K562 (cell line): ENCODE data around the gene LDB1. TPM values are rescaled to one million over a fixed set of nuclear protein-coding genes. Genes with fewer than 3 reads are reported as not detected.

Experiments used
- ATAC-seq: fragments of 200-7000 bp; cut with Tn5 transposase; 3 replicates; pipeline ENCODE4 v1.9.1; 2020; ENCODE audit warnings: moderate library complexity
- BruUV-seq: library from RNA; stranded (reverse); fragments of 400-500 nt; replicated peaks from 2 replicates; lab custom pipeline; 2021; lab: Mats Ljungman, UMichigan
- CTCF ChIA-PET: fragments of 300-600 bp; formaldehyde crosslinking; extraction: SDS; loops from one replicate; lab custom pipeline; 2021; ENCODE audit warnings: low intra/inter-chr PET ratio; lab: Yijun Ruan, JAX
- POLR2A ChIA-PET: fragments of 300-600, 350-650 bp; sonication (Branson Sonifier 250); formaldehyde crosslinking; extraction: SDS; loops from one replicate; lab custom pipeline; 2021; ENCODE audit warnings: antibody characterized with exemption, inconsistent platforms; lab: Yijun Ruan, JAX
- DNase-seq, 4 experiments: peaks; one replicate each; pipeline versions ENCODE4 v3.0.0 to v3.0.0-alpha.2; 2011 to 2018; ENCODE audit warnings: low spot score in 3 of 4, mixed read lengths in 3 of 4; ENCODE audit errors: extremely low read depth in 1 of 4
- FAIRE-seq: peaks from 2 replicates; lab custom pipeline; 2011; peaks lifted over from hg19 to GRCh38; lab: Jason Lieb, UNC
- H2AFZ ChIP-seq: 2 replicates; pipeline ENCODE4 v1.6.0; 2011; ENCODE audit warnings: low read depth, low read length, control low read depth, inconsistent platforms
- H3K27ac ChIP-seq: fragments of 200-600 bp; 3 replicates; pipeline ENCODE4 v1.8.0; 2011; ENCODE audit warnings: low read depth, mild to moderate bottlenecking, control low read depth, inconsistent platforms, low read length, moderate library complexity, mixed read lengths; ENCODE audit errors: extremely low read depth
- H3K27me3 ChIP-seq, 2 experiments: fragments of 300-600 bp in 1 of 2; 2 replicates in 1 of 2; 3 replicates in 1 of 2; pipeline versions ENCODE4 v1.6.0 to v1.8.0; 2011; ENCODE audit warnings: inconsistent platforms in 2 of 2, low read length in 2 of 2, mild to moderate bottlenecking in 1 of 2, mixed read lengths in 1 of 2, moderate library complexity in 1 of 2; ENCODE audit not compliant: control insufficient read depth in 2 of 2, insufficient read depth in 2 of 2
- H3K36me3 ChIP-seq: fragments of 300-600 bp; 3 replicates; pipeline ENCODE4 v1.8.0; 2011; ENCODE audit warnings: mild to moderate bottlenecking, low read length, inconsistent platforms; ENCODE audit not compliant: control insufficient read depth, insufficient read depth
- H3K4me1 ChIP-seq, 2 experiments: fragments of 200-600 bp in 1 of 2; replicated peaks in 1 of 2; 2 replicates in 1 of 2; 3 replicates in 1 of 2; pipeline versions ENCODE4 v1.5.1 to v1.8.0; 2011; ENCODE audit warnings: inconsistent platforms in 2 of 2, low read length in 2 of 2, mild to moderate bottlenecking in 1 of 2, mixed read lengths in 1 of 2, moderate library complexity in 1 of 2; ENCODE audit not compliant: control insufficient read depth in 2 of 2, insufficient read depth in 2 of 2
- H3K4me2 ChIP-seq: 2 replicates; pipeline ENCODE4 v1.6.1; 2011; ENCODE audit warnings: low read length, control low read depth, inconsistent platforms, mixed read lengths; ENCODE audit not compliant: insufficient read depth
- H3K4me3 ChIP-seq: fragments of 200-600 bp; sonication (generic), shearing (Covaris generic); 2 replicates; pipeline ENCODE4 v1.5.1; 2016; ENCODE audit warnings: control low read depth, inconsistent platforms
- H3K79me2 ChIP-seq: fragments of 200-600 bp; 3 replicates; pipeline ENCODE4 v1.8.0; 2011; ENCODE audit warnings: low read length, inconsistent platforms; ENCODE audit not compliant: control insufficient read depth, insufficient read depth
- H3K9ac ChIP-seq, 2 experiments: 2 replicates each; pipeline versions ENCODE4 v1.6.0 to v1.6.1; 2011; ENCODE audit warnings: low read depth in 2 of 2, low read length in 2 of 2, control low read depth in 1 of 2, inconsistent platforms in 1 of 2, mild to moderate bottlenecking in 1 of 2, mixed read lengths in 1 of 2; ENCODE audit not compliant: insufficient read depth in 1 of 2
- H3K9me1 ChIP-seq: one replicate; pipeline ENCODE4 v1.6.0; 2011; ENCODE audit warnings: inconsistent platforms, mild to moderate bottlenecking, low read length, moderate library complexity; ENCODE audit not compliant: control insufficient read depth, insufficient read depth
- H3K9me3 ChIP-seq: replicated peaks from 2 replicates; pipeline ENCODE4 v1.5.1; 2011; ENCODE audit warnings: low read depth, low read length, inconsistent platforms; ENCODE audit not compliant: control insufficient read depth, insufficient read depth
- H4K20me1 ChIP-seq: replicated peaks from 2 replicates; pipeline ENCODE4 v1.6.1; 2011; ENCODE audit warnings: low read length, inconsistent platforms, mixed read lengths; ENCODE audit not compliant: control insufficient read depth, insufficient read depth
- ADNP ChIP-seq: fragments of 200-800 bp; sonication (Bioruptor generic); IDR thresholded peaks from 2 replicates; pipeline ENCODE4 v1.6.1; 2016; ENCODE audit warnings: missing genetic modification characterization, missing compliant biosample characterization
- CBX5 ChIP-seq: IDR thresholded peaks from 2 replicates; pipeline ENCODE4 v1.6.1; 2014; ENCODE audit warnings: low read depth, borderline replicate concordance
- CXXC5 ChIP-seq: fragments of 250-450 bp; sonication (Bioruptor Pico); IDR thresholded peaks from 2 replicates; pipeline ENCODE4 v1.8.0; 2022; ENCODE audit warnings: inconsistent platforms, mild to moderate bottlenecking, moderate library complexity
- DMBX1 ChIP-seq: fragments of 250-450 bp; sonication (Bioruptor Pico); IDR thresholded peaks from 2 replicates; pipeline ENCODE4 v1.8.0; 2022; ENCODE audit warnings: inconsistent platforms, mild to moderate bottlenecking, moderate library complexity, borderline replicate concordance
- LARP7 ChIP-seq: fragments of 450-650 bp; IDR thresholded peaks from 2 replicates; pipeline ENCODE4 v1.6.1; 2016
- NCOA2 ChIP-seq, 2 experiments: fragments of 450-650 bp; IDR thresholded peaks; 2 replicates each; pipeline ENCODE4 v1.6.1; 2018; ENCODE audit warnings: mild to moderate bottlenecking in 2 of 2, moderate library complexity in 1 of 2; ENCODE audit not compliant: partially characterized antibody in 2 of 2
- PHF21A ChIP-seq: fragments of 450-650 bp; IDR thresholded peaks from 2 replicates; pipeline ENCODE4 v1.6.1; 2017; ENCODE audit warnings: low read depth, borderline replicate concordance
- PTBP1 ChIP-seq: fragments of 200-400 bp; formaldehyde crosslinking; IDR thresholded peaks from 2 replicates; pipeline ENCODE4 v1.6.1; 2017; ENCODE audit warnings: low read depth, low read length
- SMC3 ChIP-seq: conservative IDR thresholded peaks from 2 replicates; pipeline ENCODE4 v1.6.1; 2011; ENCODE audit warnings: low read depth, low read length, improper control_type of control experiment; ENCODE audit not compliant: insufficient read depth
- ZBTB17 ChIP-seq: fragments of 450-650 bp; formaldehyde crosslinking; IDR thresholded peaks from 2 replicates; pipeline ENCODE4 v1.4.0; 2020; ENCODE audit warnings: mild to moderate bottlenecking
- WGBS: fragments of 100-300 bp; shearing (Covaris generic); methylation state at CpG from one replicate; pipeline ENCODE4 v1.1.6; 2016; ENCODE audit warnings: low coverage, mixed read lengths; ENCODE audit not compliant: insufficient coverage; ENCODE audit errors: missing lambda C conversion rate; 5-methylcytosine and 5-hydroxymethylcytosine counted together
- in situ Hi-C: fragments of 300-500 bp; cut with MboI; formaldehyde crosslinking; loops from 4 replicates; pipeline ENCODE4 v1.15.0; 2018; ENCODE audit warnings: inconsistent platforms, mixed read lengths
- intact Hi-C: fragments of 100-400 bp; cut with micrococcal nuclease; formaldehyde crosslinking; loops from 2 replicates; pipeline ENCODE4 v1.14.2; 2022
- polyA plus RNA-seq, 8 experiments: library from polyadenylated mRNA; depleted of rRNA in 4 of 8; stranded (reverse) in 5 of 8; unstranded in 3 of 8; fragments of >200 nt; fragmentation: Nextera tagmentation in 2 of 8; fragmentation: Illumina TruSeq in 1 of 8; extraction: Ambion mirVana in 2 of 8; extraction: Trizol in 1 of 8; gene quantifications; 2 replicates each; pipeline versions ENCODE4 v1.2.1 to v1.2.3, GENCODE V29; 2011 to 2014; ENCODE audit warnings: inconsistent platforms in 1 of 8, missing spikeins in 1 of 8
- total RNA-seq, 7 experiments: library from RNA; depleted of rRNA in 6 of 7; stranded (reverse); fragments of >200 nt in 6 of 7; fragmentation: Illumina TruSeq in 2 of 7; extraction: Trizol in 2 of 7; gene quantifications; 2 replicates each; pipeline versions ENCODE4 v1.2.1 to v1.2.3, GENCODE V29; 2011 to 2021; ENCODE audit warnings: low replicate concordance in 1 of 7
- TF ChIP-seq, protein P1 (sequence below): fragments of 450-650 bp; IDR thresholded peaks from 2 replicates; pipeline ENCODE4 v1.6.1; 2014; ENCODE audit warnings: low read depth, mild to moderate bottlenecking, moderate library complexity, borderline replicate concordance

The LDB1 gene
- total and polyA plus RNA-seq, 9 of the 15 experiments (the other 6 are each of a cell fraction or from before 2014, with no cell fraction given) = 1.9 to 137 (median 105) TPM

DNA sequence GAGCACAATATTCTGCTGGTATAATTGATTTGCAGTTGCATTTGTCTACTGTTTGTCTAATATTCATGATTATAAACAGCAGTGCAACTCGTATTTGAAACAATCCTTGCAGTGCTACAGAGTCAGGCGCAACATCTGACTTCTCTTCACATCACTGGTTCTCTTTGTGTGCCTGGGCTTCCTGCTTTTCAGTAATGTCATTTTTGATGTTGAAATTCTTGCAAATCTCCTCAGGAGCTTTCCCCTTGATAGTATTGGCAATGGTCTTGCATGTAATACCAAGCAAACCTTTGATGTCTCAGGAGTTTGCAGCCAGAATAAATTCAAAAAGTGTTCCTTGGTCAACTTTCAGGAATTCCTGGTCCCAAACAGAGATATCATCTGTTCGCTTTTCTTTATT lies 34.8 kb downstream of the LDB1 start:
- Histone ChIP-seq H3K27ac (no peak overlapping the region), H3K27me3 (no peaks in the 10 kb centered on the region), H4K20me1 (no peaks in the 10 kb centered on the region), H3K4me2 (no peak overlapping the region), H3K79me2 (no peaks in the 10 kb centered on the region), H3K9me1 (no peaks in the 10 kb centered on the region), H3K36me3 (no peaks in the 10 kb centered on the region), H3K9me3 (no peaks in the 10 kb centered on the region), H3K4me3 (no peak overlapping the region), H3K4me1 (no peaks in the 10 kb centered on the region; a peak in 1 of 5 replicates), H3K9ac (no peak overlapping the region), H2AFZ (no peak overlapping the region)
- intact Hi-C loops = no loop called here
- DNase-seq = no peak
- in situ Hi-C loops = loop anchor here (25.0 kb wide), 1 partner anchor 873 kb away; no protein-coding TSS in a partner anchor
- TF ChIP-seq, protein P1, sequence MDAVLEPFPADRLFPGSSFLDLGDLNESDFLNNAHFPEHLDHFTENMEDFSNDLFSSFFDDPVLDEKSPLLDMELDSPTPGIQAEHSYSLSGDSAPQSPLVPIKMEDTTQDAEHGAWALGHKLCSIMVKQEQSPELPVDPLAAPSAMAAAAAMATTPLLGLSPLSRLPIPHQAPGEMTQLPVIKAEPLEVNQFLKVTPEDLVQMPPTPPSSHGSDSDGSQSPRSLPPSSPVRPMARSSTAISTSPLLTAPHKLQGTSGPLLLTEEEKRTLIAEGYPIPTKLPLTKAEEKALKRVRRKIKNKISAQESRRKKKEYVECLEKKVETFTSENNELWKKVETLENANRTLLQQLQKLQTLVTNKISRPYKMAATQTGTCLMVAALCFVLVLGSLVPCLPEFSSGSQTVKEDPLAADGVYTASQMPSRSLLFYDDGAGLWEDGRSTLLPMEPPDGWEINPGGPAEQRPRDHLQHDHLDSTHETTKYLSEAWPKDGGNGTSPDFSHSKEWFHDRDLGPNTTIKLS = no peak
- POLR2A ChIA-PET = interaction anchor here (0.6 kb wide), 1 partner anchor 30 kb away, joined by 3 read pairs; no protein-coding TSS in a partner anchor
- WGBS = 76% methylated on average over 3 of the region's 3 CpGs
- CTCF ChIA-PET = interaction anchor here (0.6 kb wide), 1 partner anchor 39 kb away, joined by 7 read pairs; no protein-coding TSS in a partner anchor
- no TSS peak for BruUV-seq
- no peak for FAIRE-seq
- ATAC-seq = no peak

DNA sequence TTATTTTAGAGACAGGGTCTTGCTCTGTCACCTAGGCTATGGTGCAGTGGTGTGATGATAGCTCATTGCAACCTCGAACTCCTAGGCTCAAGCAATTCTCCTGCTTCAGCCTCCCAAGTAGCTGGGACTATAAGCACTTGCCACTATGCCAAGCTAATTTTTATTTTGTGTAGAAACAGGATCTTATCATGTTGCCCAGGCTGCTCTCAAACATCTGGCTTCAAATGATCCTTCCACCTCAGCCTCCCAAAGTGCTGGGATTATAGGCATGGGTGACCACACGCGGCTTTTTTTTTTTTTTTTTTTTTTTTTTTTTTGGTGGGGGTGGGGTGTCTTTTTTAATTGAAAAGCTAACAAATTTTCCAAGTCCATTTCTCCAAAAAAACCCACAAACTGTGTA lies 36.6 kb downstream of the LDB1 start:
- no TSS peak for BruUV-seq
- Histone ChIP-seq H2AFZ (no peak overlapping the region), H3K36me3 (no peaks in the 10 kb centered on the region), H3K9me1 (no peaks in the 10 kb centered on the region), H4K20me1 (no peaks in the 10 kb centered on the region), H3K4me1 (no peaks in the 10 kb centered on the region; a peak in 1 of 5 replicates), H3K79me2 (no peaks in the 10 kb centered on the region), H3K9me3 (no peaks in the 10 kb centered on the region), H3K27ac (no peak overlapping the region), H3K27me3 (no peaks in the 10 kb centered on the region), H3K4me2 (no peak overlapping the region), H3K9ac (no peak overlapping the region), H3K4me3 (no peak overlapping the region)
- intact Hi-C loops = no loop called here
- ChIA-PET CTCF (interaction anchor here (1.1 kb wide), 1 partner anchor 243 kb away, joined by 4 read pairs; no protein-coding TSS in a partner anchor), POLR2A (interaction anchor here (0.6 to 1.3 kb wide), 6 partner anchors 14 to 255 kb away, joined by 3 to 4 read pairs (median 3); no protein-coding TSS in a partner anchor)
- FAIRE-seq = no peak
- ATAC-seq = no peak
- in situ Hi-C loops = loop anchor here (25.0 kb wide), 1 partner anchor 871 kb away; no protein-coding TSS in a partner anchor
- WGBS = 0% methylated on average over 1 of the region's 3 CpGs
- TF ChIP-seq PTBP1 = no peak
- TF ChIP-seq CBX5 = no peak
- TF ChIP-seq DMBX1 = no peak
- no peak for TF ChIP-seq PHF21A
- no peak for TF ChIP-seq NCOA2 (IDR thresholded peaks at IDR 0.05; ENCODE audit: partially characterized antibody in 2 of 2)
- TF ChIP-seq ADNP = no peak
- TF ChIP-seq SMC3 = no peak
- no peak for TF ChIP-seq LARP7
- no peak for TF ChIP-seq ZBTB17
- no peak for TF ChIP-seq CXXC5
- DNase-seq = no peak
